H9 (cell line): Measurements from ENCODE around the gene AFAP1. TPM values are rescaled to one million over a fixed set of nuclear protein-coding genes. Genes with fewer than 3 reads are reported as not detected.

Experiments
- DNase-seq: peaks from one replicate; pipeline ENCODE4 v3.0.0-alpha.2; 2017
- H2AFZ ChIP-seq: one replicate; pipeline ENCODE4 v1.6.1; 2013; ENCODE audit warnings: mild to moderate bottlenecking, low read length, control low read depth, moderate library complexity
- H2AK5ac ChIP-seq: 2 replicates; pipeline ENCODE4 v1.6.1; 2013; ENCODE audit warnings: low read length, control low read depth, mixed read lengths; ENCODE audit not compliant: insufficient read length
- H2BK120ac ChIP-seq: one replicate; pipeline ENCODE4 v1.6.1; 2013; ENCODE audit warnings: low read depth, mild to moderate bottlenecking, low read length, control low read depth, inconsistent platforms; ENCODE audit not compliant: poor library complexity, severe bottlenecking
- H2BK12ac ChIP-seq: 2 replicates; pipeline ENCODE4 v1.6.1; 2013; ENCODE audit warnings: low read length, control low read depth, mixed read lengths, low read depth; ENCODE audit not compliant: insufficient read length
- H2BK15ac ChIP-seq: 2 replicates; pipeline ENCODE4 v1.6.1; 2013; ENCODE audit warnings: low read depth, low read length, control low read depth
- H2BK20ac ChIP-seq: one replicate; pipeline ENCODE4 v1.6.1; 2013; ENCODE audit warnings: low read depth, mild to moderate bottlenecking, low read length, control low read depth, inconsistent platforms; ENCODE audit not compliant: poor library complexity, severe bottlenecking
- H2BK5ac ChIP-seq: 2 replicates; pipeline ENCODE4 v1.6.1; 2013; ENCODE audit warnings: low read length, control low read depth, mixed read lengths; ENCODE audit not compliant: insufficient read length
- H3K14ac ChIP-seq: 2 replicates; pipeline ENCODE4 v1.6.1; 2013; ENCODE audit warnings: low read length, control low read depth; ENCODE audit not compliant: insufficient read depth
- H3K18ac ChIP-seq: 2 replicates; pipeline ENCODE4 v1.6.1; 2013; ENCODE audit warnings: low read depth, mild to moderate bottlenecking, mixed read lengths, low read length, control low read depth; ENCODE audit not compliant: insufficient read length
- H3K23ac ChIP-seq: 2 replicates; pipeline ENCODE4 v1.6.1; 2013; ENCODE audit warnings: low read length, control low read depth, mixed read lengths, low read depth; ENCODE audit not compliant: insufficient read length
- H3K23me2 ChIP-seq: 2 replicates; pipeline ENCODE4 v1.6.1; 2013; ENCODE audit warnings: low read depth, mild to moderate bottlenecking, mixed read lengths, low read length, control low read depth; ENCODE audit not compliant: insufficient read length, poor library complexity, severe bottlenecking
- H3K27ac ChIP-seq: 2 replicates; pipeline ENCODE4 v1.5.1; 2013; ENCODE audit warnings: low read length, control low read depth, mixed read lengths, low read depth; ENCODE audit not compliant: insufficient read length
- H3K27me3 ChIP-seq: 2 replicates; pipeline ENCODE4 v1.6.1; 2013; ENCODE audit warnings: low read length, control low read depth, inconsistent platforms; ENCODE audit not compliant: insufficient read depth
- H3K4ac ChIP-seq: 2 replicates; pipeline ENCODE4 v1.6.1; 2013; ENCODE audit warnings: low read depth, mild to moderate bottlenecking, control low read depth, inconsistent platforms, low read length, moderate library complexity
- H3K4me1 ChIP-seq: 2 replicates; pipeline ENCODE4 v1.6.1; 2013; ENCODE audit warnings: low read length, control low read depth, inconsistent platforms; ENCODE audit not compliant: insufficient read depth
- H3K4me2 ChIP-seq: 2 replicates; pipeline ENCODE4 v1.6.1; 2013; ENCODE audit warnings: low read length, control low read depth, mixed read lengths; ENCODE audit not compliant: insufficient read length, insufficient read depth
- H3K56ac ChIP-seq: 2 replicates; pipeline ENCODE4 v1.6.1; 2013; ENCODE audit warnings: low read depth, mild to moderate bottlenecking, mixed read lengths, low read length, control low read depth; ENCODE audit not compliant: insufficient read length
- H3K79me1 ChIP-seq: 2 replicates; pipeline ENCODE4 v1.6.1; 2013; ENCODE audit warnings: low read depth, mild to moderate bottlenecking, moderate library complexity, low read length, control low read depth, inconsistent platforms; ENCODE audit not compliant: insufficient read depth, poor library complexity, severe bottlenecking
- H3K79me2 ChIP-seq: 2 replicates; pipeline ENCODE4 v1.6.1; 2013; ENCODE audit warnings: low read length, control low read depth, inconsistent platforms; ENCODE audit not compliant: insufficient read depth
- H3K9ac ChIP-seq: 2 replicates; pipeline ENCODE4 v1.6.1; 2013; ENCODE audit warnings: low read length, control low read depth, mixed read lengths; ENCODE audit not compliant: insufficient read length; ENCODE audit errors: extremely low read depth
- H3K9me3 ChIP-seq: one replicate; pipeline ENCODE4 v1.6.1; 2013; ENCODE audit warnings: low read depth, low read length, inconsistent platforms; ENCODE audit not compliant: control insufficient read depth
- H3T11ph ChIP-seq: one replicate; pipeline ENCODE4 v1.6.1; 2013; ENCODE audit warnings: mild to moderate bottlenecking, low read length, control low read depth, inconsistent platforms
- H4K20me1 ChIP-seq: one replicate; pipeline ENCODE4 v1.6.1; 2013; ENCODE audit not compliant: control insufficient read depth, insufficient read length, insufficient read depth
- H4K5ac ChIP-seq: 2 replicates; pipeline ENCODE4 v1.6.1; 2013; ENCODE audit warnings: low read depth, mild to moderate bottlenecking, mixed read lengths, low read length, control low read depth; ENCODE audit not compliant: insufficient read length
- H4K8ac ChIP-seq: replicated peaks from 2 replicates; pipeline ENCODE4 v1.6.1; 2013; ENCODE audit warnings: low read length, control low read depth, mixed read lengths, low read depth; ENCODE audit not compliant: insufficient read length
- H4K91ac ChIP-seq: 2 replicates; pipeline ENCODE4 v1.6.1; 2013; ENCODE audit warnings: low read depth, mild to moderate bottlenecking, moderate library complexity, mixed read lengths, low read length, control low read depth; ENCODE audit not compliant: insufficient read length
- H3K27ac Mint-ChIP-seq, 3 experiments: 2 replicates in 2 of 3; 3 replicates in 1 of 3; pipeline ENCODE4 v1.8.0; 2020 to 2021; ENCODE audit warnings: mixed read lengths in 3 of 3, mild to moderate bottlenecking in 1 of 3, moderate library complexity in 1 of 3
- H3K27me3 Mint-ChIP-seq: 2 replicates; pipeline ENCODE4 v1.8.0; 2021; ENCODE audit warnings: low read depth, mild to moderate bottlenecking, moderate library complexity, mixed read lengths
- H3K36me3 Mint-ChIP-seq, 3 experiments: 2 replicates in 2 of 3; 3 replicates in 1 of 3; pipeline ENCODE4 v1.8.0; 2020 to 2021; ENCODE audit warnings: low read depth in 3 of 3, mixed read lengths in 3 of 3; ENCODE audit not compliant: insufficient read depth in 1 of 3
- H3K4me1 Mint-ChIP-seq, 2 experiments: 2 replicates each; pipeline ENCODE4 v1.8.0; 2020; ENCODE audit warnings: mixed read lengths in 2 of 2
- H3K4me3 Mint-ChIP-seq, 2 experiments: 2 replicates in 1 of 2; 3 replicates in 1 of 2; pipeline ENCODE4 v1.8.0; 2020 to 2021; ENCODE audit warnings: mild to moderate bottlenecking in 2 of 2, mixed read lengths in 2 of 2, moderate library complexity in 1 of 2
- H3K9me3 Mint-ChIP-seq, 2 experiments: 2 replicates in 1 of 2; 3 replicates in 1 of 2; pipeline ENCODE4 v1.8.0; 2020; ENCODE audit warnings: mild to moderate bottlenecking in 2 of 2, mixed read lengths in 2 of 2, moderate library complexity in 1 of 2
- CTCF ChIP-seq: fragments of 200-600 bp; sonication (generic); conservative IDR thresholded peaks from 3 replicates; pipeline ENCODE4 v1.8.0; 2021; ENCODE audit warnings: antibody characterized with exemption, mild to moderate bottlenecking
- WGBS: extraction: QIAGEN DNeasy Blood & Tissue Kit; methylation state at CpG from one replicate; pipeline ENCODE4 v1.1.7; 2013; ENCODE audit warnings: missing lambda C conversion rate, low lambda C conversion rate, mixed read lengths; ENCODE audit not compliant: insufficient read length; ENCODE audit errors: extremely low coverage; 5-methylcytosine and 5-hydroxymethylcytosine counted together
- total RNA-seq: library from RNA; stranded (reverse); gene quantifications from 2 replicates; pipeline ENCODE4 v1.2.1, GENCODE V29; 2021

Gene AFAP1
- total RNA-seq, 1 experiment from 2014 or later = 6.5 TPM

- no peaks in the 10 kb centered on the region for H4K20me1 ChIP-seq
Measured at GRCh38 chr4:7759635-7760034, 180.0 kb downstream of the AFAP1 start.

More at GRCh38 chr4:7759635-7760034, 180.0 kb downstream of the AFAP1 start:
- H3K23ac ChIP-seq = no peak overlapping the region
- H2BK120ac ChIP-seq = no peak overlapping the region
- DNase-seq = no peak
- no peak overlapping the region for H2BK15ac ChIP-seq
- H3K9me3 Mint-ChIP-seq = no peaks in the 10 kb centered on the region
- no peak overlapping the region for H2AK5ac ChIP-seq
- no peak overlapping the region for H2BK5ac ChIP-seq
- no peaks in the 10 kb centered on the region for H3K79me1 ChIP-seq
- no peak overlapping the region for H3K27ac ChIP-seq
- H4K91ac ChIP-seq = no peak overlapping the region
- no peak overlapping the region for H4K5ac ChIP-seq
- WGBS = no CpG with 5 or more reads among the region's 7 CpGs
- H3K9me3 ChIP-seq = no peaks in the 10 kb centered on the region
- H3K4me3 Mint-ChIP-seq = no peak overlapping the region
- no peaks in the 10 kb centered on the region for H3K27me3 ChIP-seq
- H3K27ac Mint-ChIP-seq = no peak overlapping the region
- no peak overlapping the region for H2BK20ac ChIP-seq
- no peaks in the 10 kb centered on the region for H3K4me1 ChIP-seq
- 0 out of 7 replicates have a peak, but pooled peaks cover 0 to 4% (median 0%) of the 10 kb centered on the region in 3 experiments for H3K36me3 Mint-ChIP-seq
- no peaks in the 10 kb centered on the region for H3K27me3 Mint-ChIP-seq
- H3T11ph ChIP-seq = no peak overlapping the region
- H2AFZ ChIP-seq = no peak overlapping the region
- H4K8ac ChIP-seq = no peak overlapping the region
- no peaks in the 10 kb centered on the region for H3K79me2 ChIP-seq
- no peak for TF ChIP-seq CTCF
- H3K23me2 ChIP-seq = no peaks in the 10 kb centered on the region
- no peak overlapping the region for H2BK12ac ChIP-seq
- no peak overlapping the region for H3K14ac ChIP-seq
- no peak overlapping the region for H3K4me2 ChIP-seq
- H3K18ac ChIP-seq = no peak overlapping the region
- no peak overlapping the region for H3K9ac ChIP-seq
- H3K4me1 Mint-ChIP-seq = peaks cover 8 to 15% of the 10 kb centered on the region in 2 experiments; a peak in 2 of 4 replicates
- no peak overlapping the region for H3K4ac ChIP-seq
- no peak overlapping the region for H3K56ac ChIP-seq
